ENCODE measurements around the gene MRAP2.
"Not testable (repeated sequence)": the region's sequence is repeated elsewhere in the genome, so short reads cannot be mapped to it uniquely, and the experiment has no call there.

Gene MRAP2

DNA sequence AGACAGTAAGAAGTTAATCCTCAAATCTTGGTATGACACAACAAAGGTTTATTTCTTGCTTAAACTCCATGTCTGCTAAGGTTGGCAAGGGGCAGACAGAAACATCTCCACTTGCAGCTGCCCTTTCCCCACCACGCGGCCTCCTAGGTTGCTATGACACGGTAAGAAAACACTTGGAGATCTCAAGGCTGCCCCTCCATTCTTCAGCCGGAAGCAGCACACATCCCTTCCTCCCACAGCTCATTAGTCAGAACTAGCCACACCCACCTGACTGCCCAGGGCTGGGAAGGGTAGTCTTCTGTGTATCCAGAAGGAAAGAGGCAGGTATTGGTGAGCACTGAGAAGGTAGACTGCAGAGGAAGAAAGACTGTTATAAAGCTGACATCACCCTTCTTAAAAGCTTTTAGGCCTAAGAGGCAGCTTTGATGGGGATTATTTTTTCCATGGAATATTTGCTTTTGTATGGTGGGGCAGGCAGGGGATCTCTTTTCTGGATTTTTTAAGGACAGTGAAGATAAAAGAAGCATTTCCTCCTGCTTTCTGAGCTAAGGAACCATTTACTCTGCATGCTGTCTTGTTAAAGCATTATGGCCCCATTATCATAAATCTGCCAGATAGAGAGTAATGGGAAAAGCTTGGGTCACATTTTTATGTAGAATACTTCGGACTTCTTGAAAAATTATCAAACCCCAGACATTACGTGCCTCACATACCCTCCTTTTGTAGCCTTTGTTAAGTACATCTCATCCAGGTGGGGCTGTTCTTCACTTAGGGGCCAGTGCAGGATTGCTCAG is 41.6 kb downstream of the MRAP2 start:
- no peak for DNase-seq (ENCODE audit: low read depth, low spot score)

DNA sequence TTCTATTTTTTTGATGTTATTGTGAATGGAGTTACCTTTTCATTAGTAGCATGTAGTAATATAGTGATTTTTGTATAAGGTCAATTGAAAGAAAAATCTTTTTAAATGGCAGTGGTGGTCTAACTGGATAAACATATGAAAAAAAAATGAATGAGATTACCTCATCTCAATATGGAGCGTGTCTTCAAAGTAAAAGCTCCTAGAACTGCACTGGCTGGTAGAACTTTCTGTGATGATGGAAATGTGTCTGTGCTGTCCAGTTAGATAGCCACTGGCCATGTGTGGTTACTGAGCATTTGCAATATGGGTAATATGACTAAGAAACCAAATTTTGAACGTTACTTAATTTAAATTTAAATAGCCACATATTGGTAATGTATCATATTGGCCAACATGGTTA is 44.1 kb downstream of the MRAP2 start:
- DNase-seq (ENCODE audit: low read depth, low spot score): no peak

DNA sequence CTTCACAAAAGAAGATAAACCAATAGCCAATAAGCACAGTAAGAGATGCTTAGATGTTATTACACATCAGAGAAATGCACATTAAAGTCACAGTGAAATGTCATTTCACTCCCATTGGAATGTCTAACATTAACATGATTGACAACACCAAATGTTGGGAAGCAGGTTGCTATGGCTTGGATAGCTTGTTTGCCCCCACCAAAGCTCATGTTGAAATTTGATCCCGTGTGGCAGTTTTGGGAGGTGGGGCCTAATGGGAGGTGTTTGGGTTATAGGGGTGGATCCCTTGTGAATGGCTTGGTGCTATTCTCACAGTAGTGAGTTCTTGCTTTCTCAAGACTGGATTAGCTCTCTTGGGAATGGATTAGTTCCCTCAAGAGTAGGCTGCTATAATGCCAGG is 44.8 kb downstream of the MRAP2 start:
- no peak for DNase-seq (ENCODE audit: low read depth, low spot score)

DNA sequence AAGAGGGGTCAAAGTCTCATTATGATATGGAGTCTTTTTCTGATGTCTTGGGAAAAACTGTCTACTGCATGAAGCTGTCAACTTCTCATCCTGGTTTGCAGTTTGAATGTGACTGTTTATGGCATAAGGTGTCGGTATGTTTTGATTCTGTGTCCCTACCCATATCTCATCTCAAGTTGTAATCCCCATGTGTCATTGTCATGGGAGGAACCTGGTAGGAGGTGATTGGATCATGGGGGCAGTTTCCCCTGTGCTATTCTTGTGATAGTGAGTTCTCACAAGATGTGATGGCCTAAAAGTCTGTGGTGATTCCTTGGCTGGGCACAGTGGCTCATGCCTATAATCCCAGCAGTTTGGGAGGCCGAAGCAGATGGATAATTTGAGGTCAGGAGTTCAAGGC is 47.6 kb downstream of the MRAP2 start:
- DNase-seq (ENCODE audit: low read depth, low spot score): no peak

DNA sequence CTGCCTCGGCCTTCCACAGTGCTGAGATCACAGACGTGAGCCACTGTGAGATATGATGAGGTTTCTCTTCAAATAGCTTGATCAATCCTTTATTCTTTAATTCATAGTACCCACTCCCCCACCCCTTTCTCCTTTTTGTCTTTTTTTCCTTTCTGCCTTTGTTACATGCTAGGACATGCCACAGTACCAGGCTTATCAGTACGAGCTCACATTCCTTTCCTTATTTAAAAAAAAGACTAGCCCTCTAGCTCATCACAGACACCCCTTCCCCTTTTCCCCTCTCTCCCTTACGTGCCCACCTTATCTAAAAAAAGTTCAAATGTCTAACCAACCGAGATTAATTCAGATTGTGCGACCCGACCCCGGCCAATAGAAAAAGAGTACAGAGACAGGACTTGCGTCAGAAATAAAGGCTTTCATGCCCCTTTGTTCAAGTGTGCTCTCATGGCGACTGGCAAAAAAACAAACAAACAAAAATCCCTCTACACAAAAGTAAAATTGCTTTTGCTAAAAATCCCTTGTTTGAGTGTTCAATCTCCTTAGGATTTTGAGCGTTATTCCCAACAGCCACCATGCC is 49.2 kb downstream of the MRAP2 start:
- DNase-seq (ENCODE audit: low read depth, low spot score): no peak

DNA sequence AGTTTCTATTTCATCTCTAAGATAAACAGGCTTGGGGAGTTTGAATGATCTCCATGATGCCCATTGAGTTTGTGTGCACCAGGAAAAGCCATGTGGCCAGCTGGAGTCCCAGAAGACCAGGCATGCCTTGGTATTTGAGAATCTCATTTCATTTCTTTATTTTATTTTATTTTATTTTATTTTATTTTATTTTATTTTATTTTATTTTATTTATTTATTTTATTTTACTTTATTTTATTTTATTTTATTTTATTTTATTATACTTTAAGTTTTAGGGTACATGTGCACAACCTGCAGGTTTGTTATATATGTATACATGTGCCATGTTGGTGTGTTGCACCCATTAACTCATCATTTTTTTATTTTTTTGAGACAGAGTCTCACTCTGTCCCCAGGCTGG is 51.1 kb downstream of the MRAP2 start:
- DNase-seq (ENCODE audit: low read depth, low spot score): not testable (repeated sequence)

DNA sequence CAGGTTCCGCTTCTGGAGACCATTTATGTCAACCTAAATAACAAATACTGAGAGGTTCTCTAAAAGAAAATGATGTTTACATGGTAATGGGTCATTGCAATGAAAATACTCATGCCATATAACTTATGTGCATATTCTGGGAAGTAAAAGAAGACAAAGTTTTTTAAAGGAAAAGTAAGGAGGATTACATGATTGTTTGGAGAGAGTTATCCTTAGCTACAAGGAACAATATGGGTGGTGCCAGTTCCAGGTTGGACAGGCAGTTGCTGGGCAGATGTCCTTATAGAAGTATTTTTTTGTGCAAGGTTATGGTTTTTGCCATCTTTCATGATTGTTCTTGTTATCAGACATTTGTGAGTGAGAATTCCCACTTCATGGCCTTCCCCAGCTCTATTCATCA is 52.5 kb downstream of the MRAP2 start:
- DNase-seq (ENCODE audit: low read depth, low spot score): no peak

DNA sequence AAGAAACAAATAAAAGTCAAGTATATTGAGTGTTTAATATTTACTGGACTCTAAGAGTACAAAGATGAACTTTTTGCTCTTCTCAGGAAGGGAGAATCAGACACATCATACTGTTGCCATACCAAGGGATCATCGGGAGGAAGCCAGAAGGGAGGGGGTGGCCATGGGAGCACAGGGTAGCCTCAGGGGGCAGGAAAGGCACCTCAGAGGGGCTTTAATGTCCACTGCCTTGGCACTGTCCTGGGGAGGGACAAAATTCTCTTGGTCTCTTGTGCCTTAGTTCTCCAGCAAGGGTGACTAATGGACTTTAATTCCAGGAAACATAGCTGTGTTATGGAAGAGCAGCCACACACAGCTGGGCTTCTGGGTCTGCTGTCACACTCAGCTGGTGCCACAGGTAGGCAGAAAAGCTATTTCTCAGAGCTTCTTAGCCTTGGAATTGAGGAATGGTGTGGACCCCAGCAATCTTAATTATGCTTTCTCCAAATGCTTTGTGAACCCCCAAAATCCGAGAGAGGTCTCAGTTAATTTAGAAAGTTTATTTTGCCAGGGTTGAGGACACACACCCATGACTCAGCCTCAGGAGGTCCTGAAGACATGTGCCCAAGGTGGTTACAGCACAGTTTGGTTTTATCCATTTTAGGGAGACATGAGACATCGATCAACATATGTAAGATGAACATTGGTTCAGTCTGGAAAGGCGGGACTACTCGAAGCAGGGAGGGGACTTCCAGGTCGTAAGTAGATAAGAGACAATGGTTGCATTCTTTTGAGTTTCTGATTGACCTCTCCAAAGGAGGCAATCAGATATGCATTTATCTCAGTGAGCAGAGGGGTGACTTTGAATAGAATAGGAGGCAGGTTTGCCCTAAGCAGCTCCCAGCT is 53.2 kb downstream of the MRAP2 start:
- DNase-seq (ENCODE audit: low read depth, low spot score): no peak

DNA sequence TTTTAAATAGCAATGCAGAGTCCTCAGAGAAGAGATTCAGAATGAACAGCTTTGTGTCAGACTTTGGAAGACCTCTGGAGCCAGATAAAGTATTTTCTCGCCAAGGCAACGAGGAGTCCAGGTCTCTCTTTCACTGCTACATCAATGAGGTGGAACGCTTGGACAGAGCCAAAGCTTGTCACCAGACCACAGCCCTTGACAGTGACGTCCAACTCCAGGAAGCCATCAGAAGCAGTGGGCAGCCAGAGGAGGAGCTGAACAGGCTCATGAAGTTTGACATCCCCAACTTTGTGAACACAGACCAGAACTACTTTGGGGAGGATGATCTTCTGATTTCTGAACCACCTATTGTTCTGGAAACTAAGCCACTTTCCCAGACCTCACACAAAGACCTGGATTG is 55.5 kb downstream of the MRAP2 start:
- DNase-seq (ENCODE audit: low read depth, low spot score): no peak

DNA sequence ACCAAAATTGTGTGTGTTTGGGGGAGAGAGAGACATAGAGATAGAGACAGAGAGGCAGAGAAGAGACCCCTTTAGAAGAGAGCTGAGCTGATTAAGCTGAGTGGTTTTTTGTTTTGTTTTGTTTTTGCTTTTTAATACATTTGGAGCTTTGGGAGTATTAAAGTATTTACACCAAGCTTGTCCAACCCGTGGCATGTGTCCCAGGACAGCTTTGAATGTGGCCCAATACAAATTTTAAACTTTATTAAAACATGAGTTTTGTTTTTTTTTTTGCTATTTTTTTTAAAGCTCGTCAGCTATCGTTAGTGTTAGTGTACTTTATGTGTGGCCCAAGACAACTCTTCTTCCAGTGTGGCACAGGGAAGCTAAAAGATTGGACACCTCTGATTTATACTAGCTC is 56.0 kb downstream of the MRAP2 start:
- DNase-seq (ENCODE audit: low read depth, low spot score): no peak

DNA sequence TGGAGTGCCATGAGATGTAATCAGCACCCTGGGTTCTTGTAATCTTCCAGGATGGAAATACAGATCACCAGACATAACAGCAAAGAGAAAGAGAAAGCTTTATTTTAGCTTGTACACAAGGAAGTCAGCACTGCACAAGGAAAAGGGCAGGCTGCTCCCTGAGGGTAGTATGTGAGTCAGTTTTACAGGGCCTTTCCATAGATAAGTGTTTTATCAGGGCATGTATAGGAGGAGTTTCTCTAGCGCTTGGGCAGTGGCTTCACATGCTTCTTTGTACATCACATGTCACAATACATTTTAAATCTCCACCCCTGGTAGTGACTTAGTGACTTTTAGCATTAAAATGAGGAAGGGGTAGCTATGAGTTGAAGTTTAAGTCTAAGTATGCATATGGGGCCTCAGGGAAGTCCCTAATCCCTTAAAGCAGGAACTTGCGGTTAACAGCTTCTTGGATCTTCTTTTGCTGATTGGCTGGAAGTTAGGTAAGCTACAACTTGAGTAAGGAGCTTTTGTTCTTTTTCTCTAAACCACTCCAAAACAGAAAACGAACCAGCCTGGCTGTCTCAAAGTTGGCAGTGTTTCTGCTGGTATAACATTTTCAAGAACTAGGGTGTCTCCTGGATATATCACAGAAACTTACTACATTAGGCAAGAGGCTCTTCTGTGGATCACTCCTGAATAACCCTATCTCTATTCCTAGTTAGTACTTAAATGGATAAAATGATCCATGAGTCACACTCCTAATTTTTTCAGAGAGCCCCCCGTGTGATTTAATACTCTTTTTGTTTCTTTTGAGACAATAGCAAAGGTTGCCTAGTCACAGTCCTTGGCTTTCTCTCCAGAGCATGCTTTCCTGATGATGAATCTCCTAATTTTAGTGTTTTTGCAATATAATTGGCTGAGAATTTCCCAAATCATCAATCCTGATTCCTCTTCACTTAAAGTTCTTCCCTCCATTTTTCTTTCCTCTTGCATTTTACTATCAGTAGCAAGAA is 60.2 kb downstream of the MRAP2 start:
- DNase-seq (ENCODE audit: low read depth, low spot score): no peak

DNA sequence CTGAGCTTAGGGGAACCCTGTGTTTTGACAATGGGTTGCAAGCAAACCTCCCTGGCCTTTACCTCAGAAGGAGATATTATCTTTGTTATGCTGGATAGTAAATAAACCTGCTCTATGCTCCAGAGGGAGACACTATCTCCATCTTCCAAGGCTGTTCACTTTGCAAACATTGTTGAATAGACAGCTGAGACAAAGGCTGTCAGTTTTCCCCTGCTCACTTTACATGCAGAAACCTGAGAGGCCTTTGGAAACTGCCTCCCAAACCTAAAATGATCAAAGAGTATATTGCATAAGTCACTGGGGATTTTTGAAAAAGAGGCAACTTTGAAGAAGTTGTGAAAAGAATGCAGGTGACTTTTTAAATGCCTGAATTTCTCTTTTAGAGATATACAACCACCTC is 61.6 kb downstream of the MRAP2 start:
- DNase-seq (ENCODE audit: low read depth, low spot score): no peak

DNA sequence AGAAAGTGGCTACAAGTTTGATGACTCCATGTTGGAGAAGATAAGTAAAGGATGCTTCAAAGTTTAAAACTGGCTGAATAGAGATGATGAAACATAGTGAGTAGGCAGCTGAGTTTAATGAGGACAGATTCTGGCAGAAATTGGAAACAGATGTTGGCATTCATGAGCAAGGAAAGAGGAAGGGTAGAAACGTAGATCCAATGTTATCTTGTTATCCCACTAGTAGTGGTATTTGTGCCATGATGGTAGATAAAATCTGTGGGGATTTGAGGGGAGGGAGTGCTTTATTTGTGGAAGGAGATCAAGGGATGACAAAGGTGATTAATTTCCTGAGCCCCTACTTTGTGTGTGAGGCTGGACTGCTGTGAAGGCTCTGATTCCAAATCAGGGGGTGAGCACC is 69.5 kb downstream of the MRAP2 start:
- DNase-seq (ENCODE audit: low read depth, low spot score): no peak

DNA sequence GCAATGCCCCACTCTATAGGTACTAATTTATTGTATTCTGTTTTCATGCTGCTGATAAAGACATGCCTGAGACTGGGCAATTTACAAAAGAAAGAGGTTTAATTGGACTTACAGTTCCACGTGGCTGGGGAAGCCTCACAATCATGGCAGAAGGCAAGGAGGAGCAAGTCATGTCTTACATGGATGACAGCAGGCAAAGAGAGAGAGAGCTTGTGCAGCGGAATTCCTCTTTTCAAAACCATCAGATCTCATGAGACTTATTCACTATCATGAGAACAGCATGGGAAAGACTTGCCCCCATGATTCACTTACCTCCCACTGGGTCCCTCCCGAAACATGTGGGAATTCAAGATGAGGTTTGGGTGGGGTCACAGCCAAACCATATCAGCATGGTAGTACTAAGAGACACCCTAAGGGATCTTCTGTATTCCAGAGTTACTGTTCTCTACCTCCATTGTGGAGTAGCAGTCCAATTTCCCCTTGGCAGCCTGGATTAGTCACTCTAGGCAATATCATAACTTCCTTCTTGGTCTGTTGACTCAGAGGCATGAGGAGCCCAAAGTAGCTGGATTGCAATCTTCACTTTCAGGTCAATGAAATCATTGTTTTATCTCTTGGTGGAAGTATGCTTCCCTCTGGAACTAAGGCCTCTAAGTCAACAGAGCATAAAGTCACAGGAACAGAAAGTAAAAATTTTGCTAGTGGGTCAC is 71.8 kb downstream of the MRAP2 start:
- DNase-seq (ENCODE audit: low read depth, low spot score): not testable (repeated sequence)

DNA sequence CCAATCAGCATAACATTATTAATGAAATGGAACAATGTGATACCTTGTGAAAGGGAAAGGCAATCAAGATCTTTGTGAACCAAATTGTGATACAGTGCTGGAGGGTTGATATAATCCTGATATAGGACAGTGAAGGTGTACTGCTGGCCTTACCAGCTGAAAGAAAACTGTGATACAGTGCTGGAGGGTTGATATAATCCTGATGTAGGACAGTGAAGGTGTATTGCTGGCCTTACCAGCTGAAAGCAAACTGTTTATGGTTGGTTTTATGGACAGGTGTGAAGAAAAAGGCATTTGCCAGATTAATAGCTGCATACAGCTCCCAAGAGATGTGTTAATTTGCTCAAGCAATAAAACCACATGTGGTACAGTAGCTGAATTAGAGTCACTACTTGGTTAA is 73.9 kb downstream of the MRAP2 start:
- DNase-seq (ENCODE audit: low read depth, low spot score): no peak

DNA sequence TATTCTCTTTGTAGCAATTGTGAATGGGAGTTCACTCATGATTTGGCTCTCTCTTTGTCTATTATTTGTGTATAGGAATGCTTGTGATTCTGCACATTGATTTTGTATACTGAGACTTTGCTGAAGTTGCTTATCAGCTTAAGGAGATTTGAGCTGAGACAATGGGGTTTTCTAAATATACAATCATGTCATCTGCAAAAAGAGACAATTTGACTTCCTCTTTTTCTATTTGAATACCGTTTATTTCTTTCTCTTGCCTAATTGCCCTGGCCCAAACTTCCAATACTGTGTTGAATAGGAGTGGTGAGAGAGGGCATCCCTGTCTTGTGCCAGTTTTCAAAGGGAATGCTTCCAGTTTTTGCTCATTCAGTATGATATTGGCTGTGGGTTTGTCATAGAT is 77.8 kb downstream of the MRAP2 start:
- DNase-seq (ENCODE audit: low read depth, low spot score): not testable (repeated sequence)

DNA sequence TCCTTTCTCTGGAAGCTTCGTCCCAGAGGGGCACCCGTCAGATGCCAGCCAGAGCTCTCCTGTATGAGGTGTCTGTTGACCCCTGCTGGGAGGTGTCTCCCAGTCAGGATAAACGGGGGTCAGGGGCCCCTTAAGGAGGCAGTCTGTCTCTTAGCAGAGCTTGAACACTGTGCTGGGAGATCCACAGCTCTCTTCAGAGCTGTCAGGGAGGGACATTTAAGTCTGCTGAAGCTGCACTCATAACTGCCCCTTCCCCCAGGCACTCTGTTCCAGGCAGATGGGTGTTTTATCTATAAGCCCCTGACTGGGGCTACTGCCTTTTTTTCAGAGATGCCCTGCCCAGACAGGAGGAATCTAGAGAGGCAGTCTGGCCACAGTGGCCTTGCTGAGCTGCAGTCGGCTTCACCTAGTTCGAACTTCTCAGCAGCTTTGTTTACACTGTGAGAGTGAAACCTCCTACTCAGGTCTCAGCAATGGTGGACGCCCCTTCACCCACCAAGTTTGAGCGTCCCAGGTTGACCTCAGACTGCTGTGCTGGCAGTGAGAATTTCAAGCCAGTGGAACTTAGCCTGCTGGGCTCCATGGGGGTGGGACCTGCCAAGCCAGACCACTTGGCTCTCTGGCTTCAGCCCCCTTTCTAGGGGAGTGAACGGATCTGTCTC is 81.5 kb downstream of the MRAP2 start:
- DNase-seq (ENCODE audit: low read depth, low spot score): not testable (repeated sequence)

DNA sequence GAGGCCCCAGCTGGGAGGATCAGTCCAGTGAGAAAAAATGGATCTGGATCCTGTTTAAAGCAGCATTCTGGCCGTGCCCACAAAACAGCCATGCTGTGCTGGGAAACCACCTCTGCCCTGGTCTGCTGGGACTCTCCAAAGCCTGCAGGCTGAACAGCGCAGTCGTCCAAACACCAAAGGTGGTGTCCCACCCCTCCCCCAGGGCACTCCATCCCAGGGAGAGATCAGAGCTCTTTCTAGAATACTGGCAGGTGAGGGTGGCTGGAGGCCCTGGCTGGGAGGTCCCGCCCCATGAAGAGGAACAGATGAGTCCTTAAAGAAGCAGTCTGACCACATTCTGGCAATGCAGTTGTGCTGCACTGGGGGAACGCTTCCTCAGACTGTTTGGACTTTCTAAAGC is 84.6 kb downstream of the MRAP2 start:
- no peak for DNase-seq (ENCODE audit: low read depth, low spot score)

DNA sequence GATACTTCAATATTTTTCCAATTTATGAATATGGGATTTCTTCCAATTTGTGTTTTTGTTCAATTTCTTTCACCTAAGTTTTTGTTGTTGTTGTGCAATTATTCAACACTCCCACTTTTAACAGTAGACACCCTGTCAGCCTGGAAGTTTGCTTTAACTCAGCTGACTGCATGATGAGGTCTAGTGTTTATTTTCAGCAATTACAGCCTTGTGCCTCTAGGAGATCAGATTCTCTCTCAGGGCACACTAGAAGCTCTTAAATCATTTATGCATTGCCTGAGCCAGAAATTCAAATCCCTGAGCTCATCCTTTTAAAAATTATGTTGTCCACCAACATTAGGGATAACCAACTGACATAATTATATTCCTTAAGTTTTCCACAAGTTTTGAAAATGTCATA is 85.7 kb downstream of the MRAP2 start:
- DNase-seq (ENCODE audit: low read depth, low spot score): no peak

DNA sequence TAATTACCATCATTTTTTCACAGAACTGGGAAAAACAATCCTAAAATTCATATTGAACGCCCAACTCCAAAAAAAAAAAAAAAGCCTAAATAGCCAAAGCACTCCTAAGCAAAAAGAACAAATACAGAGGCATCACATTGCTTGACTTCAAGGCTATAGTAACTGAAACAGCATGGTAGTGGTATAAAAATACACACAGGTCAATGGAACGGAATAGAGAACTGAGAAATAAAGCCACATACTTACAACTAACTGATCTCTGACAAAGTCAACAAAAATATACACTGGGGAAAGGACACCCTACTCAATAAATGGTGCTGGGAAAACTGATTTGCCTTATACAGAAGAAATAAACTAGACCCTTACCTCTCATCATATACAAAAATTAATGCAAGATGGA is 89.6 kb downstream of the MRAP2 start:
- no peak for DNase-seq (ENCODE audit: low read depth, low spot score)
